Measurements from ENCODE around the gene B9D1. TPM values are rescaled to one million over a fixed set of nuclear protein-coding genes. Genes with fewer than 3 reads are reported as not detected.

B9D1 gene
- total and polyA plus RNA-seq, 3 donors from 2014 or later: 42.1 to 132 (median 59.9) TPM

- Histone ChIP-seq H3K9me3 (no peaks in the 10 kb centered on the region), H3K36me3 (ENCODE audit: low read depth, missing control alignments) (no peaks in the 10 kb centered on the region), H3K27ac (no peak overlapping the region), H3K4me3 (no peak overlapping the region), H3K27me3 (no peaks in the 10 kb centered on the region), H3K4me1 (peaks cover 6% of the 10 kb centered on the region)
- intact Hi-C loops (cut with DNase I; ENCODE audit: low total_unique reads): no loop called here
- no peak for DNase-seq
- no peak for TF ChIP-seq POLR2A (IDR thresholded peaks at IDR 0.05)
- TF ChIP-seq, protein P1, sequence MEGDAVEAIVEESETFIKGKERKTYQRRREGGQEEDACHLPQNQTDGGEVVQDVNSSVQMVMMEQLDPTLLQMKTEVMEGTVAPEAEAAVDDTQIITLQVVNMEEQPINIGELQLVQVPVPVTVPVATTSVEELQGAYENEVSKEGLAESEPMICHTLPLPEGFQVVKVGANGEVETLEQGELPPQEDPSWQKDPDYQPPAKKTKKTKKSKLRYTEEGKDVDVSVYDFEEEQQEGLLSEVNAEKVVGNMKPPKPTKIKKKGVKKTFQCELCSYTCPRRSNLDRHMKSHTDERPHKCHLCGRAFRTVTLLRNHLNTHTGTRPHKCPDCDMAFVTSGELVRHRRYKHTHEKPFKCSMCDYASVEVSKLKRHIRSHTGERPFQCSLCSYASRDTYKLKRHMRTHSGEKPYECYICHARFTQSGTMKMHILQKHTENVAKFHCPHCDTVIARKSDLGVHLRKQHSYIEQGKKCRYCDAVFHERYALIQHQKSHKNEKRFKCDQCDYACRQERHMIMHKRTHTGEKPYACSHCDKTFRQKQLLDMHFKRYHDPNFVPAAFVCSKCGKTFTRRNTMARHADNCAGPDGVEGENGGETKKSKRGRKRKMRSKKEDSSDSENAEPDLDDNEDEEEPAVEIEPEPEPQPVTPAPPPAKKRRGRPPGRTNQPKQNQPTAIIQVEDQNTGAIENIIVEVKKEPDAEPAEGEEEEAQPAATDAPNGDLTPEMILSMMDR (IDR thresholded peaks at IDR 0.05): no peak
- 86 to 96% methylated on average over 3 to 6 of the region's 6 CpGs for WGBS, 2 donors
Observed at GRCh38 chr17:19334331-19334730, 28.2 kb downstream of the B9D1 start.

DNA sequence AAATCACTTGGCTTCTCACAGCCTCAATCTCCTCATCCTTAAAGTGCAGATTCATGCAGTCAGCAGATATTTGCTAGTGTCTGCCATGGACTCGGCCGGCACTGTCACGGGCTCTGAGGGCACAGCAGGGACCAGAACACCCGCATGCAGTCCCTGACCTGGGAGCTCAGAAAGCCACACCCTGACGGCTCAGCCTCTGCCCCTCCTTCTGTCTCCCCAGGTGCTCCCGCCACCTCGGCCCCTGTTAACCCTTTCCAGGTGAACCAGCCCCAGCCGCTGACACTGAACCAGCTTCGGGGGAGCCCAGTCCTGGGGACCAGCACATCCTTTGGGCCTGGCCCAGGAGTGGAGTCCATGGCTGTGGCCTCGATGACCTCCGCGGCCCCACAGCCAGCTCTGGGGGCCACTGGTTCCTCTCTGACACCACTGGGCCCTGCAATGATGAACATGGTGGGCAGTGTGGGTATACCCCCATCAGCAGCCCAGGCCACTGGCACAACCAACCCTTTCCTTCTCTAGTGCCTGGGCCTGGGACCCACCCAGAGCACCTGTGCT lies 28.7 kb downstream of the B9D1 start:
- intact Hi-C loops (cut with DNase I; ENCODE audit: low total_unique reads): no loop called here
- no peaks in the 10 kb centered on the region for H3K27me3 ChIP-seq
- no peak overlapping the region for H3K4me3 ChIP-seq
- 92% methylated on average over 12 of the region's 12 CpGs; no CpG with 5 or more reads in 1 of the 2 donors for WGBS, 2 donors
- H3K27ac ChIP-seq: no peak overlapping the region
- no peaks in the 10 kb centered on the region for H3K9me3 ChIP-seq
- DNase-seq: no peak
- no peak for TF ChIP-seq POLR2A (IDR thresholded peaks at IDR 0.05)
- TF ChIP-seq, protein P1 (IDR thresholded peaks at IDR 0.05): no peak
- peaks cover 6% of the 10 kb centered on the region for H3K4me1 ChIP-seq
- H3K36me3 ChIP-seq (ENCODE audit: low read depth, missing control alignments): no peaks in the 10 kb centered on the region

DNA sequence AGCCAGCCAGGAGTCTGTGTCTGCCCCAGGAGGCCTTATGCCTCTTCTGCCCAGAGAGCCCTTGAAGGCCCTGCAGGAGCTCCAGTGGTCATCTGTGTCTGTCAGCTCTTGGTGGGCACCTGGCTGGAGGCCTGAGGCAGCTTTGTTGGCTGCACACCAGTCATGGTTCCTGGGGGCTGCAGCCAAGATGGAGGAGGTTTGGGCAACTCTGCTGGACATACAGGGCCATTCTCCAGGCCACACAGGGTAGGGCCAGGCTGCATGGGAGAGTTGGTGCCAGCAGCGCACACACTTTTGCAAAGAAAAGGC lies 29.4 kb downstream of the B9D1 start:
- intact Hi-C loops (cut with DNase I; ENCODE audit: low total_unique reads): no loop called here

DNA sequence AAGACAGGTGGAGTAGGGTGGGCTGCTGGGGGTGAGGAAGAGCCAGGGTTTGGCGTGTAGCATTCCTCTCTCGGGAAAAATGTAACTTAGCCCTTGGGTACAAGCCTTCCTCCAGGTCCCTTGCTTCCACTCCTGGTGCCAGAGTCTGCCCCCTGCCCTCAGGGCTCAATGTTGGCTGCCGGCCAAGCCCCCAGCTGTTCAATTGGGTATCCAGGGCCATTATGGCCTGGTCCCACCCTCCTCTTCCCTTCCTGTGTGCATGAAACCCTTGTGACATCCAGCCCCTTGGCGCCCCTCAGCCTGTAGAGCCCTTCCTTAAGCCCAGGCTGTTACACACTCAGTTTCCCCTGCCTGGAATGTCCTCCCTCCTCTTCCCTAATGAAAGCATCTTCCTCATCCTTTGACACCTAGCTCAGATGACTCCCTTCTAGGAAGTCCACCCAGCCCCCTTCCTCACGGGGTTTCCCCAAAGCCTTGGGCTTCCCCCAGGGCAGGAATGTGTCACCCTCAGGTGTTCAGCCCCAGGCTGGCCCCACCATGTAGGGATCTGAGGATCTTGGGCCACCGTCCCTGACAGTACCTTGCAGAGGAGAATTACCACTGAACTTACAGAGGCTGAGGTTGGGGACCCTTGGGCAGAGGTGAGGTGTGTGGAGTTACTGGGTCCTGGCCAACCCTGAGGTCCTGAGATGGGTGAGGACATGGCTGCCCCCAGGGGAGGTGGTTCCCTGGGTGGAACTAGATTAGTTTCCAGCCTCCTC lies 30.0 kb downstream of the B9D1 start:
- DNase-seq: no peak
- intact Hi-C loops (cut with DNase I; ENCODE audit: low total_unique reads): no loop called here
- TF ChIP-seq, protein P1 (IDR thresholded peaks at IDR 0.05): no peak
- no peak for TF ChIP-seq POLR2A (IDR thresholded peaks at IDR 0.05)
- 88 to 89% methylated on average over 6 of the region's 6 CpGs for WGBS, 2 donors
- H3K36me3 ChIP-seq (ENCODE audit: low read depth, missing control alignments): no peaks in the 10 kb centered on the region
- no peak overlapping the region for H3K27ac ChIP-seq
- H3K4me1 ChIP-seq: peaks cover 6% of the 10 kb centered on the region
- no peaks in the 10 kb centered on the region for H3K27me3 ChIP-seq
- no peaks in the 10 kb centered on the region for H3K9me3 ChIP-seq
- no peak overlapping the region for H3K4me3 ChIP-seq

More for the DNA sequence above, 29.4 kb downstream of the B9D1 start:
- Histone ChIP-seq H3K4me1 (peaks cover 6% of the 10 kb centered on the region), H3K27me3 (no peaks in the 10 kb centered on the region), H3K9me3 (no peaks in the 10 kb centered on the region), H3K36me3 (ENCODE audit: low read depth, missing control alignments) (no peaks in the 10 kb centered on the region), H3K27ac (no peak overlapping the region), H3K4me3 (no peak overlapping the region)
- WGBS, 2 donors: 83 to 100% methylated on average over 1 of the region's 1 CpG
- no peak for DNase-seq
- TF ChIP-seq, protein P1 (IDR thresholded peaks at IDR 0.05): no peak
- TF ChIP-seq POLR2A (IDR thresholded peaks at IDR 0.05): no peak

Measured in testis (tissue), 3 donors.